CD4-positive, alpha-beta T cell treated with Interleukin-15 for 4 hours (primary cell): ENCODE measurements around the gene CLEC12A.
"Not testable (repeated sequence)": the region's sequence is repeated elsewhere in the genome, so short reads cannot be mapped to it uniquely, and the experiment has no call there.

Experiments
- DNase-seq: peaks from one replicate; pipeline ENCODE4 v3.0.0-alpha.2; 2020; ENCODE audit warnings: low spot score

The CLEC12A gene

DNA sequence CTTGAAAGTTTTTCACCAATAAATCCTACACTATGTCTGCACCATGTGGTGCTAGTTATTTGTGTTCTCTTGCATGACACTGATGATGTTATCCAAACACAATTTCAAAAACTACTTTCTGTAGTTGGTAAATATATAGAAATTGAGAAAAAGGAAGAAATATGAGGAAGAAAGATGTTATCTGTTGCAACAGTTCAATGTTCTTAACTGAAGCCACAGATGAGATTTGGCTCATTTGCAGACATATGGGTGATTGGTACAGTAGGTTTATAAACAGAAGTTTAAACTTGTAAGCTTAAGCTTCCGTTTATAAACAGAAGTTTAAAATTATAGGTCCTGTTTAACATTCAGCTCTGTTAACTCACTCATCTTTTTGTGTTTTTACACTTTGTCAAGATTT is at the start of gene CLEC12A:
Gene CLEC12A (plus strand): TSS at position 229 of the 400 bp plus-strand sequence. CDS start 188 bp downstream, outside the sequence.
- DNase-seq = no peak

- no peak for DNase-seq
Measured at GRCh38 chr12:9922429-9922828, 48.8 kb upstream of the CLEC12A start.

- DNase-seq = peak; percentile 52
Measured at GRCh38 chr12:9925705-9926393, 45.4 kb upstream of the CLEC12A start.

DNA sequence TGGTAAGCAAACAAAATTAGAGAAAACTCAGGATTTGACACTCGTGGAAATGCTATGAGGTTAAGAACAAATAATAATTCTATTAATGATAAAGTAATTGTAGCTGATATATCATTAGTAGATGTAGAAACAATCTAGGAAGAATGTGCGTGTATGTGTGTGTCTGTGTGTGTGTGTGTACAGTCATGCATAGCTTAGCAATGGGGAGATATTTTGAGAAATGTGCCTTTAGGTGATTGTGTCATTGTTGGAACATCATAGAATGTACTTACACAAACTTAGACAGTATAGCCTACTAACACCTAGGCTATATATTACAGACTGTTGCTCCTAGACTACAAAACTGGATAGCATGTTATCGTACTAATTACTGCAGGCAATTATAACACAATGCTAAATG is 44.3 kb upstream of the CLEC12A start:
- DNase-seq = no peak

DNA sequence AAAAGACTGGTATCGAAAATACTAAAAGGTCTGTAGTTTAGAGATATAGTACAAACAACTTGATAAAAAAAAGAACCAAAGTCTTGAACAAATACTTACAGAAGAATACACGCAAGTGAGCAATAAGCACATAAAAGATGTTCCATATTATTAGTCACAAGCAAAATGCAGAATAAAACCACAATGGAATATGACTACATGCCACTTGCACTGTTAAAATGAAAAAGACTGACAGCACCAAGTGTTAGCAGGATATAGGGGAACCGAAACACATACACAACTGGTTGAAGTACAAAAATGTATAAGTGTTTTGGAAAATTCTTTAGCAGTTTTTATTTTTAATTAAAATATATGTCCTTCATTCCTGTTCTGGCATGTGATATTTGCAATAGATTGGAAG is 42.6 kb upstream of the CLEC12A start:
- no peak for DNase-seq

DNA sequence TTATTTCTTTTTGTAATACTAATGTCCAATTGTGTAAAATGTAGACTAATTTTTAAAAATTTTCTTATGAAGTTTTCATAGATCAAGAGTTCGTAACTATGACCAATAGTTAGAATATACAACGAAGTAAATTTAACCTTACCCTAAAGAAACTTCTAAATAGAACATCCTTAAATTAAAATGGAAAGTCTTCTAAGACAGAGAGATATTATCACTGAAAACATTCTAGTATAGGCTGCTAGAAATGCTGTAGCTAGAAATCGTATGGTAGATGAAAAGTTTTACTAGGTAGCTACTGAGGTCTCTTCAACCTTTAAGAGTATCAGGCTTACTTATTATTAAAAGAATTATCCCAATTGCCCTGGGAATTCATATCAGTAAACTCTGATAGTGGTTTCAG is 40.0 kb upstream of the CLEC12A start:
- DNase-seq = no peak

DNA sequence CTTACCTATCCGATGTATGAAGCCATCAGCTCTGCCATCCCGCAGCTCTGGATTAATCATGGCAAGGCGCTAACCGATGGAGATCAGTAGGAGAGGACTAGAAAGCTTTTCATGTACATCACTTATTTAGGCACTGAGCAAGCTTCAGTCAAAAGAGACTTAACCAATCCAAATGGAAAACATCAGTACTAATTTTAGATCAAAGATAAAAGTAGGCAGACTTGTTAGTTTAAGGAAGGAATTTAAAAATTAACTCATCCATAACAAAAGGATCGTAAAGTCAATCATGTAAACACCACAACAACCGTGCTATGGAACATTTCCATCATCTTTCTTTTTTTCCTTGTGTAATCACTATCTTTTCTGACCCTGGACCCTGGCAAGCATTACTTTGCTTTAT is 38.9 kb upstream of the CLEC12A start, which contains the start of gene CLEC2A:
Gene CLEC2A (minus strand): TSS at position 101 of the 400 bp plus-strand sequence. CDS start 41 bp downstream, at position 60.
- DNase-seq = no peak

DNA sequence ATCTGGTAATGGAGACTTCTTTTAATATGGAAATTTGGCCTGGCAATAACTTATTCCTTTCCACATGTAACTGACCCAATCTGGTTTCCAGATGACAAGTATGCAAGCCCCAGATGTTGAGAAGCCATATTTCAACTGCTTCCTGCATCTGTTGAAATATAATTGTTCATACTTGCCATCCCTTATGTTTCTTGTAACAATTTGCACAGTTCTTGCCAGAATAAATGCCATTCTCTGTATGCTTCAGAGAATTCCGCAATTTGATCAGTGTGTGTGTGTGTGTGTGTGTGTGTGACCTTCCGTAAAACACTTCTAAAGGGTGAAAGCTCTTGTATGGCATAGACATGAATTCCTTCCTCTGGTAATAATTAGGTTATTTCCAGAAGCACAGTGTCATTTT is 37.3 kb upstream of the CLEC12A start:
- no peak for DNase-seq

DNA sequence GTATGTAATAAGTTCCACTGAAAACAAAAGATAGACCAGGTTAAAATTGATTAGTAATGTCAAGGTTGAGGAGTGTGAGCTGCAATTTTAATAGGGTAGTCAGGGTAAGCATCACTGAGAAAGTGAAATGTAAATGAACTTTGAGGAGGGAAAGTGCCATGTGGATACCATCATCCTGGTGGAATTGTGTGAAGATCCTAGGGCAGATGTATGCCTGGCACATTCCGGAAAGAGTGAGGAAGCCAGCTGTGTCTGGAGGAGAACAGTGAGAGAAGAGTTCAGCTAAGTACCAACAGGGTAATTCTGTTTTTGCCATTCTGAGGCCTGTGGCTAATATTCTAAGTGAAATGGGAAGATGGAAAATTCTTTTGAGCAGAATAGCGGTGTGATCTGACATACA is 36.2 kb upstream of the CLEC12A start:
- no peak for DNase-seq

- no peak for DNase-seq
Measured at GRCh38 chr12:9936591-9936990, 34.6 kb upstream of the CLEC12A start.

- peak; percentile 19 for DNase-seq
Measured at GRCh38 chr12:9940375-9940774, 30.8 kb upstream of the CLEC12A start.

DNA sequence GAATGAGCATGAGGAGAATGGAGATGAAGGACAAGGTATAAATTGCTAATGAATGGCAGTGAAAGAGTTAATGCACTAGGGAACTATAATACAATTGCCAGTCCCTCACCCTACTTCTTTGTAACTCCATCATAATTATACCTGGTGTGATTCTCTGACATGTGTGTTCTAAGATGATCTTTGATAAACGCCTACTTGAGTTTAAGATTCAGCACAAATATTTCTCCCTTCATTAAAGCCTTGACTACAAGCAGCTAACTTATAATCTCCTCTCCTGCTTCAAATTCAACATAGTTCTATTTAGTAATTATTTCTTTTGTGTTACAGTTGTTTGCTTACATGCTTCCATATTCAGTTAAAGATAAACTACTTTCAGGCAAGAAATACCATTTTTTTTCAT is 29.4 kb upstream of the CLEC12A start:
- no peak for DNase-seq

DNA sequence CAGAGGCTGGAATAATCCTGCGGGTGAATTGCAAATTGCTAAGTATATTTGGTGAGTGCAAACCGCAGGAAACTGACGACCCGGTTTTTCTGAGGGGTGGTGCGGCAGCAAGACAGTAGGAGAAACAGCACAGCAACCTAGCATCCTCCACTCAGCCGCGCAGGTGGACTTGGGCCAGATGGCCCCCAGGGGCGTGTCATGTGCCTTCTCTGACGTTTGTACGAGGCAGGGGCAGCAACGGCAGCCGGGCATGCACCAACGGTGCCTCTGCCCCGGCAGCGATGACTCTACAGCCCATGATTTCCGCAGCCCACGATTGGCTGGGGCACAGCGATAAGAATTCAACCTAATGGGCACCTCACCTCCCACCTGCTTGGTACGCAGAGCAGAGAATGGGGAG is 28.0 kb upstream of the CLEC12A start:
- no peak for DNase-seq

DNA sequence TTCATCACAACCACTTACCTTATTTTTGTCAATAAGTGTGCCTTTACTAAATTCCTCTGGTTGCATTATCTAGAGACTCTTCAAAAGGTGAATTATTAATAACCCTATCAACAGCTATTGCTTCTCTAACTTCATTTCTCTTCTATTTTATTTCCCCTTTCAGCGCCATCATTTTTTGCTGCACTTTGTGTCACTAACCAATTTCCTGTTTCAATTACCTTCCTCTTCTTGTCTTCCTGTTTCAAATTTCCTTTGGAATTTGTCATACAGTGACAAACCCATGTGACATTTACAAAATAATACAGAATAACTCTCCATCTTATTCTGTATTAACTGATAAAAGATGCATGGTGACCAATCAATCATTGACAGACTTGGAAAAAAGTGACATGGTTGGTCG is 26.8 kb upstream of the CLEC12A start:
- no peak for DNase-seq

DNA sequence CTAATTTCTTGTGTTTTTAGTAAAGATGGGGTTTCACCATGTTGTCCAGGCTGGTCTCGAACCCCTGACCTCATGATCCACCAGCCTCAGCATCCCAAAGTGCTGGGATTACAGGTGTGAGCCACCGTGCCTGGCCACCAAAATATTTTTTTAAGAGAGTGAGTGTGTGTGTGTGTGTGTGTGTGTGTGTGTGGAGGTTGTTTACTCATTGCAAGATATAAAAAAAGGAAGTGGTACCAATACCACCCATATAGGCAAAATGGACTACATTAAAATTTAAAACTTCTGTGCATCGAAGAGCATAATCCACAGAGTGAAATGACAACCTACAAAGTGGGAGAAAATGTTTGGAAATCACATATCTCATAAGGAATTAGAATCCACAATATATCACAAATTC is 23.5 kb upstream of the CLEC12A start:
- no peak for DNase-seq

GRCh38 chr12:9948606-9949296 is 22.5 kb upstream of the CLEC12A start:
- peak; percentile 41 for DNase-seq

GRCh38 chr12:9951026-9951675 is 20.1 kb upstream of the CLEC12A start:
- peak; percentile 38 for DNase-seq

DNA sequence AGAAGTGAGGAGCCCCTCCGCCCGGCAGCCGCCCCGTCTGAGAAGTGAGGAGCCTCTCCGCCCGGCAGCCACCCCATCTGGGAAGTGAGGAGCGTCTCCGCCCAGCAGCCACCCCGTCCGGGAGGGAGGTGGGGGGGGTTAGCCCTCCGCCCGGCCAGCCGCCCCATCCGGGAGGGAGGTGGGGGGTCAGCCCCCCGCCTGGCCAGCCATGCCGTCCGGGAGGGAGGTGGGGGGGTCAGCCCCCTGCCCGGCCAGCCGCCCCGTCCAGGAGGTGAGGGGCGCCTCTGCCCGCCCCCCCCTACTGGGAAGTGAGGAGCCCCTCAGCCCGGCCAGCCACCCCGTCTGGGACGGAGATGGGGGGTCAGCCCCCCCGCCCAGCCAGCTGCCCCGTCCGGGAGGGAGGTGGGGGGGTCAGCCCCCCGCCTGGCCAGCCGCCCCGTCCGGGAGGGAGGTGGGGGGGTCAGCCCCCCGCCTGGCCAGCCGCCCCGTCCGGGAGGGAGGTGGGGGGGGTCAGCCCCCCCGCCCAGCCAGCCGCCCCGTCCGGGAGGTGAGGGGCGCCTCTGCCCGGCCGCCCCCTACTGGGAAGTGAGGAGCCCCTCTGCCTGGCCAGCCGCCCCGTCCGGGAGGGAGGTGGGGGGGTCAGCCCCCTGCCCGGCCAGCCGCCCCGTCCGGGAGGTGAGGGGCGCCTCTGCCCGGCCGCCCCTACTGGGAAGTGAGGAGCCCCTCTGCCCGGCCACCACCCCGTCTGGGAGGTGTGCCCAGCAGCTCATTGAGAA is 18.1 kb upstream of the CLEC12A start:
- not testable (repeated sequence) for DNase-seq

GRCh38 chr12:9957834-9958233 is 13.4 kb upstream of the CLEC12A start:
- DNase-seq = peak; percentile 9

DNA sequence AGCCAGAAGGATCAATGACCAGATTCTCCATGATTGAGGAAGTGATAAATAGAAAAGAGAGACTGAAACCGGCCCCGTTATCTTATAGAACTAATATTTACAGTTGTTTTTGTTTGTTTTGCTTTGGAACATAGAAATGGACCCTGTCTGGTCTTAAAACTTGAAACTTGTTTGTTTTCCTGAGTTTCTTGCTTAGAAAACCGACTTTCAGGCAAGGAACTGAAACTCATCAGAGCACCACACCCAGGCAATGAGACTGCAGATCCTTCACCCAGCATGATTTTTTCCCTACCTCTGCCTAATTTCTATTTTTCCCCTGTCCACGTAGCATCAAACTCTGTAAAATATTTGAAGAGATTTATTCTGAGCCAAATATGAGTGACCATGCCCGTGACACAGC is 10.6 kb upstream of the CLEC12A start:
- DNase-seq = no peak

- DNase-seq = no peak
Measured at GRCh38 chr12:9961106-9961505, 10.1 kb upstream of the CLEC12A start.

- no peak for DNase-seq
Measured at GRCh38 chr12:9961901-9962300, 9.3 kb upstream of the CLEC12A start.
